Vagina (tissue), 2 donors: ENCODE data around the gene EHD3. TPM values are rescaled to one million over a fixed set of nuclear protein-coding genes. Genes with fewer than 3 reads are reported as not detected.
A peak's percentile ranks its signal among the peaks of the same experiment; 100 is the strongest.

Source experiments
- DNase-seq, 2 donors: peaks; one replicate each; pipeline ENCODE4 v3.0.0-alpha.2; 2017; ENCODE audit errors: extremely low spot score in 2 of 2
- H3K27ac ChIP-seq: fragments of 200-600 bp; sonication (generic); one replicate; pipeline ENCODE4 v1.5.1; 2019
- H3K27me3 ChIP-seq: fragments of 200-600 bp; sonication (generic); one replicate; pipeline ENCODE4 v1.5.1; 2019
- H3K36me3 ChIP-seq, 2 donors: fragments of 200-600 bp; sonication (generic); one replicate each; pipeline ENCODE4 v1.5.1; 2017 to 2019
- H3K4me1 ChIP-seq: fragments of 200-600 bp; sonication (generic); one replicate; pipeline ENCODE4 v1.5.1; 2019
- H3K4me3 ChIP-seq, 2 donors: fragments of 200-600 bp; sonication (generic); 1 replicate in 1 of 2; 2 replicates in 1 of 2; pipeline ENCODE4 v1.5.1; 2016 to 2019
- H3K9me3 ChIP-seq: fragments of 200-600 bp; sonication (generic); one replicate; pipeline ENCODE4 v1.5.1; 2019
- CTCF ChIP-seq, 3 experiments: fragments of 450-650 bp in 2 of 3; fragments of 200-600 bp in 1 of 3; sonication (generic) in 1 of 3; IDR thresholded peaks; one replicate each; pipeline ENCODE4 v1.5.1; 2017 to 2019; ENCODE audit warnings: antibody characterized with exemption in 3 of 3, mild to moderate bottlenecking in 2 of 3, moderate library complexity in 2 of 3
- POLR2A ChIP-seq, 2 donors: fragments of 450-650 bp; IDR thresholded peaks; one replicate each; pipeline ENCODE4 v1.6.1; 2017; ENCODE audit warnings: antibody characterized with exemption in 2 of 2, mild to moderate bottlenecking in 2 of 2, moderate library complexity in 2 of 2
- POLR2AphosphoS5 ChIP-seq, 2 donors: sonication (generic); formaldehyde crosslinking; IDR thresholded peaks; one replicate each; pipeline ENCODE4 v1.9.0; 2017; ENCODE audit warnings: antibody characterized with exemption in 2 of 2, mild to moderate bottlenecking in 2 of 2, low read depth in 1 of 2; ENCODE audit not compliant: insufficient read depth in 1 of 2
- intact Hi-C: fragments of 100-400 bp; cut with DNase I; formaldehyde crosslinking; loops from one replicate; pipeline ENCODE4 v1.15.1; 2023
- total RNA-seq: library from RNA; depleted of rRNA; stranded (reverse); fragments of >200 nt; gene quantifications from one replicate; pipeline ENCODE4 v1.2.3, GENCODE V29; 2016

Gene EHD3
- total RNA-seq, 1 donor from 2014 or later: 10.3 TPM

GRCh38 chr2:31297751-31298150 is 63.8 kb downstream of the EHD3 start:
- Histone ChIP-seq H3K4me3 (no peak overlapping the region), H3K9me3 (no peaks in the 10 kb centered on the region), H3K27ac (no peak overlapping the region), H3K4me1 (peaks cover 10% of the 10 kb centered on the region), H3K27me3 (no peaks in the 10 kb centered on the region), H3K36me3 (no peaks in the 10 kb centered on the region)
- intact Hi-C loops: no loop called here
- DNase-seq: no peak
- peak in 1 of 2 donors; percentile 53 for TF ChIP-seq POLR2AphosphoS5 (IDR thresholded peaks at IDR 0.05; ENCODE audit: insufficient read depth in 1 of 2, low read depth in 1 of 2)
- TF ChIP-seq CTCF (IDR thresholded peaks at IDR 0.05): no peak

GRCh38 chr2:31299547-31299946 is 65.6 kb downstream of the EHD3 start:
- intact Hi-C loops: no loop called here
- Histone ChIP-seq H3K27me3 (no peaks in the 10 kb centered on the region), H3K36me3 (no peaks in the 10 kb centered on the region), H3K4me1 (peaks cover 19% of the 10 kb centered on the region), H3K4me3 (no peak overlapping the region), H3K27ac (no peak overlapping the region), H3K9me3 (no peaks in the 10 kb centered on the region)
- no peak for DNase-seq
- no peak for TF ChIP-seq POLR2AphosphoS5 (IDR thresholded peaks at IDR 0.05; ENCODE audit: insufficient read depth in 1 of 2, low read depth in 1 of 2)
- no peak for TF ChIP-seq CTCF (IDR thresholded peaks at IDR 0.05)

- DNase-seq: no peak
- no peak overlapping the region for H3K4me3 ChIP-seq
- peaks cover 19% of the 10 kb centered on the region for H3K4me1 ChIP-seq
- H3K36me3 ChIP-seq: no peaks in the 10 kb centered on the region
- no peak overlapping the region for H3K27ac ChIP-seq
- intact Hi-C loops: no loop called here
- no peaks in the 10 kb centered on the region for H3K9me3 ChIP-seq
- no peak for TF ChIP-seq POLR2AphosphoS5 (IDR thresholded peaks at IDR 0.05; ENCODE audit: insufficient read depth in 1 of 2, low read depth in 1 of 2)
- TF ChIP-seq POLR2A (IDR thresholded peaks at IDR 0.05): no peak
- TF ChIP-seq CTCF (IDR thresholded peaks at IDR 0.05): no peak
- H3K27me3 ChIP-seq: no peaks in the 10 kb centered on the region
Measured at GRCh38 chr2:31300309-31300708, 66.4 kb downstream of the EHD3 start.

- H3K4me3 ChIP-seq: no peak overlapping the region
- intact Hi-C loops: no loop called here
- peaks cover 9% of the 10 kb centered on the region for H3K4me1 ChIP-seq
- no peaks in the 10 kb centered on the region for H3K36me3 ChIP-seq
- no peaks in the 10 kb centered on the region for H3K27me3 ChIP-seq
- TF ChIP-seq POLR2A (IDR thresholded peaks at IDR 0.05) (no peak), POLR2AphosphoS5 (IDR thresholded peaks at IDR 0.05; ENCODE audit: insufficient read depth in 1 of 2, low read depth in 1 of 2) (peak in 1 of 2 donors; percentile 19)
- H3K27ac ChIP-seq: no peak overlapping the region
- no peaks in the 10 kb centered on the region for H3K9me3 ChIP-seq
- DNase-seq: no peak
Measured at GRCh38 chr2:31302940-31303563, 69.1 kb downstream of the EHD3 start.

GRCh38 chr2:31304816-31305215 is 70.9 kb downstream of the EHD3 start:
- Histone ChIP-seq H3K36me3 (no peaks in the 10 kb centered on the region), H3K4me1 (peaks cover 9% of the 10 kb centered on the region), H3K9me3 (no peaks in the 10 kb centered on the region), H3K27ac (no peak overlapping the region), H3K27me3 (no peaks in the 10 kb centered on the region), H3K4me3 (no peak overlapping the region)
- TF ChIP-seq POLR2AphosphoS5 (IDR thresholded peaks at IDR 0.05; ENCODE audit: insufficient read depth in 1 of 2, low read depth in 1 of 2) (no peak), POLR2A (IDR thresholded peaks at IDR 0.05) (no peak), CTCF (IDR thresholded peaks at IDR 0.05) (no peak)
- DNase-seq: peak in 1 of 2 donors; percentile 67
- intact Hi-C loops: no loop called here
